ENCODE data around the gene ZBTB8B. TPM values are rescaled to one million over a fixed set of nuclear protein-coding genes. Genes with fewer than 3 reads are reported as not detected.

ZBTB8B gene
- total RNA-seq, 1 experiment from 2014 or later = 1.9 TPM

DNA sequence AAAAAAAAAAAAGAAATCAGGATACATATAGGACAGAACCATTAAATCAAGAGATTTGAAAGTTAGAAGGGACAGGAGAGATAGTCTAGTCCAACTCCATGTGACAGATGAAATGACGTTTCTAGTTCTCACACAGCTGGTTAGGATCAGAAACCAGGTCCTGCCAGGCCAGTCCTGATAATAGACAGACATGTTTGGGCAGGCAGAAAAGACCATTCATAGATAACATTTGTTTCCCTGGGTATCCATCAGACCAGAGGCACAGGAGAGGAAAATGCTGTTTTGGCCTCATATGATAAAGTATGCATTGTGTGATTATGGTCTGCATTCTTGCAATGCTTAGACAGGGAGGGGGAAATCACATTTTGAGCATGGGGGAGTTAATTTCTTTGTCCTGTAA lies 29.3 kb downstream of the ZBTB8B start:
- H2BK20ac ChIP-seq (ENCODE audit: low read depth, low read length, poor library complexity, severe bottlenecking) = no peak overlapping the region
- H3K36me3 Mint-ChIP-seq (ENCODE audit: insufficient read depth in 1 of 3, low read depth in 3 of 3) = peaks cover 0 to 1% (median 0%) of the 10 kb centered on the region in 3 experiments; a peak in 2 of 7 replicates
- no peak overlapping the region for H3K4me2 ChIP-seq (ENCODE audit: insufficient read depth, insufficient read length, low read length)
- H3T11ph ChIP-seq (ENCODE audit: low read length) = no peak overlapping the region
- DNase-seq = no peak
- no peaks in the 10 kb centered on the region for H3K23me2 ChIP-seq (ENCODE audit: insufficient read length, low read depth, low read length, poor library complexity, severe bottlenecking)
- no peak overlapping the region for H3K27ac ChIP-seq (ENCODE audit: insufficient read length, low read depth, low read length)
- H2AK5ac ChIP-seq (ENCODE audit: insufficient read length, low read length) = no peak overlapping the region
- H4K20me1 ChIP-seq (ENCODE audit: control insufficient read depth, insufficient read depth, insufficient read length) = no peaks in the 10 kb centered on the region
- no peak overlapping the region for H2BK12ac ChIP-seq (ENCODE audit: insufficient read length, low read depth, low read length)
- no CpG with 5 or more reads among the region's 1 CpG for WGBS (ENCODE audit: extremely low coverage, insufficient read length, low lambda C conversion rate)
- H3K79me1 ChIP-seq (ENCODE audit: insufficient read depth, low read depth, low read length, poor library complexity, severe bottlenecking) = no peaks in the 10 kb centered on the region
- no peak overlapping the region for H3K18ac ChIP-seq (ENCODE audit: insufficient read length, low read depth, low read length)
- TF ChIP-seq, protein P1, sequence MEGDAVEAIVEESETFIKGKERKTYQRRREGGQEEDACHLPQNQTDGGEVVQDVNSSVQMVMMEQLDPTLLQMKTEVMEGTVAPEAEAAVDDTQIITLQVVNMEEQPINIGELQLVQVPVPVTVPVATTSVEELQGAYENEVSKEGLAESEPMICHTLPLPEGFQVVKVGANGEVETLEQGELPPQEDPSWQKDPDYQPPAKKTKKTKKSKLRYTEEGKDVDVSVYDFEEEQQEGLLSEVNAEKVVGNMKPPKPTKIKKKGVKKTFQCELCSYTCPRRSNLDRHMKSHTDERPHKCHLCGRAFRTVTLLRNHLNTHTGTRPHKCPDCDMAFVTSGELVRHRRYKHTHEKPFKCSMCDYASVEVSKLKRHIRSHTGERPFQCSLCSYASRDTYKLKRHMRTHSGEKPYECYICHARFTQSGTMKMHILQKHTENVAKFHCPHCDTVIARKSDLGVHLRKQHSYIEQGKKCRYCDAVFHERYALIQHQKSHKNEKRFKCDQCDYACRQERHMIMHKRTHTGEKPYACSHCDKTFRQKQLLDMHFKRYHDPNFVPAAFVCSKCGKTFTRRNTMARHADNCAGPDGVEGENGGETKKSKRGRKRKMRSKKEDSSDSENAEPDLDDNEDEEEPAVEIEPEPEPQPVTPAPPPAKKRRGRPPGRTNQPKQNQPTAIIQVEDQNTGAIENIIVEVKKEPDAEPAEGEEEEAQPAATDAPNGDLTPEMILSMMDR (conservative IDR thresholded peaks at IDR 0.05) = no peak
- peaks cover 7 to 8% of the 10 kb centered on the region in 2 experiments for H3K4me1 Mint-ChIP-seq
- no peak overlapping the region for H3K14ac ChIP-seq (ENCODE audit: insufficient read depth, low read length)
- H2BK5ac ChIP-seq (ENCODE audit: insufficient read length, low read length) = no peak overlapping the region
- no peak overlapping the region for H3K4ac ChIP-seq (ENCODE audit: low read depth, low read length)
- no peak overlapping the region for H3K23ac ChIP-seq (ENCODE audit: insufficient read length, low read depth, low read length)
- no peaks in the 10 kb centered on the region for H3K79me2 ChIP-seq (ENCODE audit: insufficient read depth, low read length)
- H2BK120ac ChIP-seq (ENCODE audit: low read depth, low read length, poor library complexity, severe bottlenecking) = no peak overlapping the region
- H3K9me3 ChIP-seq (ENCODE audit: control insufficient read depth, low read depth, low read length) = no peaks in the 10 kb centered on the region
- no peak overlapping the region for H3K27ac Mint-ChIP-seq
- no peaks in the 10 kb centered on the region for H3K4me1 ChIP-seq (ENCODE audit: insufficient read depth, low read length)
- no peak overlapping the region for H3K4me3 Mint-ChIP-seq
- no peak overlapping the region for H4K8ac ChIP-seq (replicated peaks; ENCODE audit: insufficient read length, low read depth, low read length)
- no peak overlapping the region for H4K91ac ChIP-seq (ENCODE audit: insufficient read length, low read depth, low read length)
- H2AFZ ChIP-seq (ENCODE audit: low read length) = no peak overlapping the region
- H2BK15ac ChIP-seq (ENCODE audit: low read depth, low read length) = no peak overlapping the region
- H3K27me3 Mint-ChIP-seq (ENCODE audit: low read depth) = no peaks in the 10 kb centered on the region
- H3K9me3 Mint-ChIP-seq = no peaks in the 10 kb centered on the region
- H3K56ac ChIP-seq (ENCODE audit: insufficient read length, low read depth, low read length) = no peak overlapping the region
- no peak overlapping the region for H4K5ac ChIP-seq (ENCODE audit: insufficient read length, low read depth, low read length)
- no peak overlapping the region for H3K9ac ChIP-seq (ENCODE audit: extremely low read depth, insufficient read length, low read length)
- no peaks in the 10 kb centered on the region for H3K27me3 ChIP-seq (ENCODE audit: insufficient read depth, low read length)

Measured in H9 (cell line).